DMS153 (cell line): ENCODE measurements around the gene WSB2.
A peak's percentile ranks its signal among the peaks of the same experiment; 100 is the strongest.
"Not testable (repeated sequence)": the region's sequence is repeated elsewhere in the genome, so short reads cannot be mapped to it uniquely, and the experiment has no call there.

ENCODE experiments used
- DNase-seq: peaks from one replicate; lab custom pipeline; 2025; lab: John Stamatoyannopoulos, UW

WSB2 gene

DNA sequence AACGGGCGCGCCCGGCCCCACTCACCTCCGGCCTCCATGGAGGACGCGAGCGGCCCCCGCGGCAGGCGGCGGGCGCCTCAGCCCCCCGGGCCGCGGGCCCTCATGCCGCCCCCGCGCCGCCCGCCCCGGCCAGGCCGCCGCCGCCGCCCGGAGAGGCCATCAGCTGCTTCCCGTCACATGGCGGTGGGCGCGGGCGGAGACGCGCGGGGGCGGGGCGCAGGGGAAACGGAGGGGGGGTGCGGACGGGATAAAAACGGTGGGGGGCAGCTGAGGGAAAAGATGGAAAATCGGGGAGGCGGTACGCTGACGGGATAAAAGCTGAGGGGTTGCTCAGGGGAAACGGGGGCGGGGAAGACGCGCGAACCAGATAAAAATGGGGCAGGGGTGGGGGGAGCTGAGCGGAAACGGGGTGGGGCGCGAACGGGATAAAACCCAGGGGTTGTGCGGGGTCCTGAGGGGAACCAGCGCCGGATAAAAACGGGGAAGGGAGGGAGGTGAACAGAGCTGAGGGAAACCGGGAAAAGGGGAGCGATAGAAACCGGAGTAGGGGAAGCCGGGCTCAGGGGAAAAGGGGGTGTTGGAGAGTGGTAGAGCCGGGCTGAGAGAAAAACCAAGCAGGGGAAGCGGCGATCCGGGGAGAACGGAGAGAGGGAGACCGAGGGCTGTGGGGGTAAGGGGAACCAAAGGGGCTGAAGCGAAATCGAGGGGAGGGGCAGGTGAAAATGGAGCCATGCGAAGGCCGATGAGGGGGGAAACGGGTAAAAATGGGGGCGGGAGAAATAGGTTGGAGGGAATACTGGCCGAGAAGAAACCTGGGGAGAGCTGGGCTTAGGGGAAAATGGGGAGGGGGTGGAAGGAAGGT is at the start of gene WSB2:
TSS of gene WSB2 (minus strand) at position 169 of the 862 bp plus-strand sequence. CDS start at position 38, 131 bp downstream.
- DNase-seq = peak; percentile 21

DNA sequence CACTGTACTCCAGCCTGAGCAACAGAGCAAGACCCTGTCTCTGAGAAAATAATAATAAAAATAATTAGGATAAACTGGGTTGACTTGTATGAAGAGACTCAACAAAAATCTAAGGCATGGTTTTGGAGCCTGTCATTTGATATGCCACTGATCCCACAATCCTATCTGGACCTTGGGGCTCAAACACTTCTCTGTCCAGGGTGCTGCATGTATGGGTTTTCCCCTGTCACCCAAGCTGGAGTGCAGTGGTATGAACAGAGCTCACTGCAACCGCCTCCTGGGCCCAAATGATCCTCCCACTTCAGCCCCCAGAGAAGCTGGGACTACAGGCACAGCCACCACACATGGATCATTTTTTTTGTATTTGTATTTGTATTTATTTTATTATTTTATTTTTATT is 48.1 kb upstream of the WSB2 start:
- DNase-seq = no peak

DNA sequence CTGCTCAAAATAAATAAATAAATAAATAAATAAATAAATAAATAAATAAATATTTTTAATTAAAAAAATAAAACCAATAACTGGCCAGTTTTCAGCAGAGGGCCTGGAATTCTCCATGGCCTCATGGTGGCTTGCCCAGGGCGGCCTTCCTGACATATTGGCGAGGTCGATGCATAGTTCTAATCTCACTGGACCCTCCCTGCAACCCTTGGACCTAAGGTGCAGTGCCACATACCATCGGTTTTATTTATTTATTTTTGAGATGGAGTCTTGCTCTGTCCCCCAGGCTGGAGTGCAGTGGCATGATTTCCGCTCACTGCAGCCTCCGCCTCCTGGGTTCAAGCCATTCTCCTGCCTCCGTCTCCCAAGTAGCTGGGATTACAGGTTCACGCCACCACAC is 46.7 kb upstream of the WSB2 start:
- no peak for DNase-seq

DNA sequence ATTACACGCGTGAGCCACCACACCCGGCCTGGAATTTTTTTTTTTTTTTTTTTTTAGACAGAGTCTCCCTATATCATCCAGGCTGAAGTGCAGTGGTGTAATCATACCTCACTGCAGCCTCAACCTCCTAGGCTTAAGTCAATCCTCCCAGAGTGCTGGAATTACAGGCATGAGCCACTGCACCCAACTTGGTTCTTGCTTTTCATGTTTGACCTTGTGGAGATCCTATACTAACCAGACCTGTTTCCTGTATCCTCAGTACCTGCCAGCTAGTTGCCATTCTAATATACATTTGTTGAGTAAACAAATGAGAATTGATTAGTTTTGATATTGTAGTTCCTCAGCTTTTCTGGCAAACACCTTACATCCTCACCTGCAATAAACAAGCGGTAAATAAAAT is 46.0 kb upstream of the WSB2 start:
- no peak for DNase-seq

DNA sequence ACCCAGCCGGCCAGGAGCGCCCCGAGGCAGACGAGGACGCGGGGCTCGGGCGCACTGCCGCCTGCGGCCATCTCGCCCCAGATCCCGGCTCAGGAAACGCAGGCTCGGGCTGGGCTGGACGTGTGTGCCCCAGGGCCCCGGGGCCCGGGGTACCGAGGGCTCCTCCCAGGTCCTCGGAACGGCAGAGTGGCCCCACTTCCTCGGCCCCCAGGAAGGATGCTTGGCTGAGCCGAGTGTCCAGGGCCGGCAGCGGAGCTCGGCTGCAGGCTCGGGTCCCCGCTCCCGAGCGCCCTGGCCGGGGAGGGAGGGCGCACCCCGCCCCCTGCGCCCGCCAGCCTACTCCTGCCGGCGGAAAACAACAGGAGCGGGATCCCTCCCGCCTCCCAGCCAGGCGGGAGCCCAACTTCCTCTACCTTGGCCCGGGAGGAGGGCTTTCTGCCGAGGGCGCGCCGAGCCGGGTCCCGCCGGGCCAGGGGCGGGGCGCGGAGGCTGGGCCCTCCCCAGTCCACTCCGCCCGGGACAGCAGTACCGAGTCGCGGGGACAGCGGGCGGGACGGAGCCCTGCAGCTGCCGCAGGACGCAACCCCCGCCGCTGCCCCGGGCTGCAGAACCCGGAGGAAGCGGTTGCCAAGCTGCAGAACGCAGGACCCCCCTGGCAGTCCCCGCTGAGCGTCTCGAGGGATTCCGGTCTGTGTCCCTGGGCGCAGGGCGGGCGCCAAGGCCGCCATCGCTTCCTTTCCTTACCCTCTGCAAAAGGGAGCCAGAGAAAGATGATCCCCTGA is 42.8 kb upstream of the WSB2 start, which contains the start of gene VSIG10:
TSS of gene VSIG10 (minus strand) at position 411 of the 782 bp plus-strand sequence. CDS start at position 71, 340 bp downstream.
- peak; percentile 57 for DNase-seq

DNA sequence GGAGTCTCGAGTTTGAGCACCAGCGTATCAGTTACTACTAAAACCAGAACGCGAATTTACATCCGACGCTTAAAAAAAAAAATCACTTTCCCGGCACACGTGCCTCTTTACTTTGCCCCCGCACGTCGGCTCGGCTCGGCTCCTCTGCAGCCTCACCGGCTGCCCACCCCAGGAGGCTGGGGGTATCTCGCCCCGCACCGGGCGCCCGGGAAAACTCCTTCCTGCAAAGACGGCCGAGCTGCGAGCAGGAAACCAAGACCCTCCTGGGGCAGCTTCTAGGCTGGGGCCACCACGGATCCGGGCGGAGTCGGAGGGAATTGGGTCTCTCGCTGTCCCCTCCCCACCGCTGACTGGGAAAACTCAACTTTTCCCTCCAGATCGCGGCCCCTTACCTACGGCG is 42.2 kb upstream of the WSB2 start:
- DNase-seq = no peak

DNA sequence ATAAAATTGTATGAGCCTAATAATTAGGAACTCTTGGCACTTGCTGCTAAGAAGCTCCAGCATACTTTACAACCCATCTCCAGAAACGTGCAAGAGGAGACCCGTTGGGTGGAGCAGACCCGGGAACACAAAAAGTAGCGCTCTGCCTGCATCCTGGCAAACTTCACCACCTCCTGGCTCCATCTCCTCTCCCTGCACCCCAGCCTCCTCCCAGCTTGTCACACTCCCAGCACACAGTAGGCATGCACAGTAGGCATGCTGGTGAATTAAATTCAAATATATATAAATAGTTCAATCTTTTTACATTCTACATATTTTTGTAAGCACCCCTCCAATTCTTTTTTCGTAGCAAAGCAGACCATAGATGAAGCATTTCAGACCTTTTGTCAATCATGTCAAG is 41.6 kb upstream of the WSB2 start:
- no peak for DNase-seq

DNA sequence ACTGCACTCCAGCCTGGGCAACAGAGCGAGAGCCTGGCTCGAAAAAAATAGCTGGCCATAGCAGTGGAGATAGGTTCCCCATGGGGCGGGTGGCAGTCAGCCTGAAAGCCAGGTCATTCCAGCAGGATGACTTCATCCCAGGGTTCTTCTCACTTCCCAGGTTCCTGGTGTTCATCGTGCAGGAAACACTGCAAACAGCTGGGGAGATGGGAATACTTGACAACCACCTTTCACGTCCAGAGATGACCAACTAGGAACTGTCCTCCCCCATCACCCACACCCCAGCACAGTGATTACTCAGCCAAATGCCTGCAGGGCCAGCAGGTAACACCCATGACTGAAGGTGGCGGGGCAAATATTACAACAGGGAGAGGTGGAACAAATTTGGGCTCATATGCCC is 41.1 kb upstream of the WSB2 start:
- peak; percentile 9 for DNase-seq

DNA sequence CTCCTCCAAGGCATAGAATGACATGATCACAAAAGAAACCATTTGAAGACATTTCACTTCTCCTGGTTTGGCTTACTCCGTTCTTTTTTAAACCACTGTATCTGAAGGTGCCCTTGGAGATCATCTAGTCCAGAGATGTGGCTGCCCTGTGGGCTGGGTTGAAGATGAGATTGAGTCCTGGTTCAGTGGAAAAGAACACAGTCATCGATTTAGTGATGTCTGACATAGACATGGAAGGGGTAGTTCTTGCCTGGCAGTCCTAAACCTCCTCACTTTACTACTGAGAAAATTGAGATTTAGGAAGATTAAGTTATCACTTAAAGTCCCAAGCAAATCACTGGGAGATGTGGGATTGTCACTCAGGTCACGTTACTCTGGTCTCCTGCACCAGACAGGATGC is 40.1 kb upstream of the WSB2 start:
- no peak for DNase-seq

DNA sequence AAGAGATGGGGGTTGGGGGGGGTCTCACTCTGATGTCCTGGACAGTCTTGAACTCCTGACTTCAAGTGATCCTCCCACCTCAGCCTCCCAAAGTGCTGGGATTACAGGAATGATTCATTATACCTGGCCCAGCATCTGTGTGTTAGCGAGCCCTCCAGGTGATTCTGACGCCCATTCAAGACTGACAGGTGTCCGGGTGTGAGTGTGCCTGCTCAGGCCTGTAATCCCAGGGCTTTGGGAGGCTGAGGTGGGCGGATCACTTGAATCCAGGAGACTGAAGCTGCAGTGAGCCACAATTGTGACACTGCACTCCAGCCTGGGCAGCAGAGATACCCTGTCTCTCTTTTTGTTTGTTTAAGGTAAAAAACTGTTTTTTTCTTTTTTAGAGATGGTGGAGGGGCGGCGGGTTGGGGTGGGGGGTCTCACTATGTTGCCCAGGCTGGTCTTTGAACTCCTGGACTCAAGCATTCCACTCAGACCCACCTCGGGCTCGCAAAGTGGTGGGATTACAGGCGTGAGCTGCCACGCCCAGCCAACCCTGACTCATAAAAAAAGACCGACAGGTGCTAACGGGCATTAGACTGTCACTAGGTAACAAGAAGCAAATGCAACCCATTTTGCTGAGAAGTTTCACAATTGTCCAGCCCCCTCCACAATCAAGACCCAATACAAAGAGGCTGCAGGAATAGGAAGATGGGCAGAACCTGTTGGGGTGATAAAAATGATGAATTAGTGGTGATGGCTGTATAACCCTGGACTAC is 38.1 kb upstream of the WSB2 start:
- peak; percentile 71 for DNase-seq

DNA sequence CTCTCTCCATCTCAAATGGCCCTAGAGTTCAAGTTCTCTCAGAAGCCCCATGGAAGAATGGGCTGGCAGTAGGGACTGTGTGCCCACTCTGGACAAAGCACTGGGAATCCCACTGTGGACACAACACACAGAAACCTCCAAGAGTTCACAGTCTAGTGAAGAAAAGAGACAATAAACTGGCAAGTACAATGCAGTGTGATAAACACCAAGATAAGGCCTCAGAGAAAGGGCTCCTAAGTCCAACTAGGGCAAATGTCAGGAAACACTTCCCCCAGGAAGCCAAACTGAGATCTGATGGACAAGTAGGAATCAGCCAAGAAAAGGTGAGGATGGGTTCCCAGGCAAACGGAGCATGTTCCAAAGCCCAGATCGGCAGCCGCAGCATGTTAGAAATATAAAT is 37.4 kb upstream of the WSB2 start:
- no peak for DNase-seq

DNA sequence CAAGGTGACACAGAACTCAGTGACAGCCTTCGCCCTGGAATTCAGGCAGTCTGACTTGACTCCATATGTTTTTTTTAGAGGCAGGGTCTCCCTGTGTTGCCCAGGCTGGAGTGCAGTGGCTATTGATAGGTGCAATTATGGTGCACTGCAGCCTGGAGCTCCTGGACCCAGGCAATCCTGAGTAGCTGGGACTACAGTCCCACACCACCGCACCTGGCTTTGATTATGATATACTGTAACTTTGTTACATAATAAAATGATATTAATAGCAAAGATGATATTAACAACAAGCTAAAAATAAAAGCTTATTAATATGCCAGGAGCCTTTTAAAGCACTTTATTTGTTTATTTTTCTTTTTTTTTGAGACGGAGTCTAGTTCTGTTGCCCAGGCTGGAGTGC is 33.1 kb upstream of the WSB2 start:
- DNase-seq = no peak

DNA sequence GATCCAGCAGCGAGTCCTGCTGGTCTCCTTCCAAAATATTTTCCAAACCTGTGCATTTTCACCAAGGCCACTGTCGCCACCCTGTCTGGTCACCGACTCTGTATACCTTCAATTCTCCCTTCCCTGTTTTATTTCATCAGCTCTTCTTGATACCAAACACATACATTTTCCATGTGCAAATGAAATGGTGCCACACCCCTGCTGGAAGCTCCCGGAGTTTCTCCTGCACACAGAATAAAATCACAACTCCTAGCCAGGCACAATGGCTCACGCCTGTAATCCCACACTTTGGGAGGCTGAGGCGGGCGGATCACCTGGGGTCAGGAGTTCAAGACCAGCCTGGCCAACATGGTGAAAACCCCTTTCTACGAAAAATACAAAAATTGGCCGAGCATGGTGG is 28.8 kb upstream of the WSB2 start:
- DNase-seq = no peak

DNA sequence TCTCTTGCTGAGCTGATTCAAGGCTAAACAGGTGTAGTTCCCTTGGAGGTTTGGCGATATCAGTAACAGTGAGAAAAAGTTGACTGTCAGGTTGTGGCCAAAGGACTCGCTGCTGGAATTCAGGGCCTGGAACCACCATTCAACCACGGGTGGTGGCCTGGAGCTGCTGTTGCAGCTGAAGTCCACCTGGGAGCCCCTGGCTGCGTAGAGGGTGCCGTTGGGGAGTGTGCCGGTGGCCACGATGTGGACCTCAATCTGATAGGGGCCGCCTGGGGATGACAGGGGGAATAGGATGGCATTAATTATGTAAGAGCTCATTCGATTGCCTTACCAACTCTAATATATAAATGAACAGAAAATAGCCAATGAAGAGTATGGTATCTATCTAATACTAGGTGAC is 21.2 kb upstream of the WSB2 start:
- no peak for DNase-seq

DNA sequence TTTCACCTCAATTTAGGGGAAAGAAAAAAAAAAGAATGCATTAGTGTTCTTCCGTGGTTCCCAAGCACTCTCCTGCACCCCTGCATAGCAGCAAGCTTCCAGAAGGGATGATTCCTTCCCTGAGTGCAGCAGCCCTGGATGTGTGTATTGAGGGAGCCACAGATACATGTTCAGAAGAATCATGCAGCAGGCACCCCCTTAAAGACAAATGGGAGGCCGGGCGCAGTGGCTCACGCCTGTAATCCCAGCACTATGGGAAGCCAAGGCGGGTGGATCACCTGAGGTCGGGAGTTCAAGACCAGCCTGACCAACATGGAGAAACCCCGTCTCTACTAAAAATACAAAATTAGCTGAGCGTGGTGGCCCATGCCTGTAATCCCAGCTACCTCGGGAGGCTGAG is 20.5 kb upstream of the WSB2 start:
- DNase-seq = not testable (repeated sequence)

DNA sequence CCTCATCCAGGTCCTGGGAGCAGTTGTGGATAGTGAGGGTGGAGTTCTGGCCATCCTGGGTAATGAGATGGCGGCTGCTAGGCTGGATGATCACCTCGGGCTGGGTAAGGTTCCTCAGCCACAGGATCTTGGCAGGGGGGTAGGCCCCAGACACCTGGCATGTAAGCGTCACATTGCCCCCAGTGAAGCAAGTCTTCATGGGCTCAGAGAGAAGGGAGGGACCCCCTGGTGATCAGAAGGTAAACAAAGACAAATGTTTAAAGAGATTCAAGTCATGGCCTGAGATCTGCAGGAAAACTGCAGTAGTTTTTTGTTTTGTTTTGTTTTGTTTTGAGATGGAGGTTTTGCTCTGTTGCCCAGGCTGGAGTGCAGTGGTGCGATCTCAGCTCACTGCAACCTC is 12.8 kb upstream of the WSB2 start:
- no peak for DNase-seq

DNA sequence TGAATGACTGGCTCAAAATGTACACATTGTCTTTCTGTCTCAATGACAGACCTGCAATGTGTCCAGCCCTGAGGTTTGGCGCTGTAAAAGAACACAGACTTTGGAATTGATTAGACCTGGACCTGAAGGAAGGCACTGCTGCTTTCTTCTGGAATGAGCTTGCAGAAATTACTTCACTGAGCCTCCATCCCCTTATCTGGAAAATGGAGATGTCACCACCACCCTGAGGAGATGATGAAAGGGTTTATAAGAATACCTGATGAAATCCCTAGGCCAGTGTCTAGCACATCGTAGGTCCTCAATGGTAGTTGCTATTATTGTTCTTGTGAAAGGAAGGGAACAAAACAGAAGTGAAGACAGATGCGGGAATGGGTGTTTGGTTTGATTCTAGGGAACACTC is 9.7 kb upstream of the WSB2 start:
- DNase-seq = no peak

DNA sequence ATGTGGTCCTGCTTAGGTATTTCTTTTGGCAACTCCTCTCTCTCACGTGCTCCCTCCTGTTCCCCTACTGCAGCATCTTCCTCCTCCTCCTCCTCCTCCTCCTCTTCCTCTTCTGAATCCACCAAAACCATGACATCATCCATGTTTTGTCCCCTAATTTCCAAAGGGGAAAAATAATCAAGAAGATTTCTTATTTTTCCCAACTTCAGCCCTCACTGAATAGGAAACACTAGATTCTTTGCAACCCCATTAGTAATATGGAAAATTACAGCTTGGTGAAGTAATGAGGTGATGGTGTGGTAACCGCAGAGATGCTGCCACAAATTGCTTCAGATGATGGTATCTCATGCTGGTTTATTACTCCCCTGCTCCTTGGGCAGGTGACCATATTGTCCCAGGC is 7.5 kb upstream of the WSB2 start:
- DNase-seq = no peak

DNA sequence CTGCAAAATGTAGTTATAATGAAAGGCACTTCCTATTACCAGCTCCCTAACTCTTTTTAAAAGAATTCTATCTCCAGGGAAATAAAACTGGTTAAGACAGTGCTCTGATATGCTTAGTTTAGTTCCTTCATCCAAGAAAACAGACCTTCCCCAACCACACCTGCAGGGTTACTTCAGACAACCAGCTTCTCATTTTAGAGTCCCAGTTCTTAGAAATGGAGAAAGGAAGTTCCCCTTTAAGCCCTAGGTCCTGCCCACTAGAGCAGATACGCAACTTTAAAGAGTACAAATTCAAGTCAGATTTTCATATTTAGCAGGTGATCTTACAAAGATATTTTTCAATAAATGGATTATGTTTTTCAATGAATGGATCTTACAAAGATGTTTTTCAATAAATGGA is 4.4 kb upstream of the WSB2 start:
- DNase-seq = no peak

DNA sequence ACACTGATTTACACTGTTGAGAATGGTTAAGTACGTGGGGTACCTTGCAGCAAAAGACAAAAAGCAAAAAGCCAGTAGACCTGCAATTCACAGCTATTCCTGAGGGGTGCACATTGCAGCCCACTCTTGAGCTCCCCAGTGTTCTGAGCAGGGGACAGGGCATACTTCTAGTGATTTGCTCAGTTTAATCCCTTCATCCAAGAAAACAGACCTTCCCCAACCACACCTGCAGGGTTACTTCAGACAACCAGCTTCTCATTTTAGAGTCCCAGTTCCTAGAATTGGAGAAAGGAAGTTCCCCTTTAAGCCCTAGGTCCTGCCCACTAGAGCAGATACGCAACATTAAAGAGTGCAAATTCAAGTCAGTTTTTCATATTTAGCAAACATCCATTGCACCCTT is 3.6 kb upstream of the WSB2 start:
- no peak for DNase-seq

DNA sequence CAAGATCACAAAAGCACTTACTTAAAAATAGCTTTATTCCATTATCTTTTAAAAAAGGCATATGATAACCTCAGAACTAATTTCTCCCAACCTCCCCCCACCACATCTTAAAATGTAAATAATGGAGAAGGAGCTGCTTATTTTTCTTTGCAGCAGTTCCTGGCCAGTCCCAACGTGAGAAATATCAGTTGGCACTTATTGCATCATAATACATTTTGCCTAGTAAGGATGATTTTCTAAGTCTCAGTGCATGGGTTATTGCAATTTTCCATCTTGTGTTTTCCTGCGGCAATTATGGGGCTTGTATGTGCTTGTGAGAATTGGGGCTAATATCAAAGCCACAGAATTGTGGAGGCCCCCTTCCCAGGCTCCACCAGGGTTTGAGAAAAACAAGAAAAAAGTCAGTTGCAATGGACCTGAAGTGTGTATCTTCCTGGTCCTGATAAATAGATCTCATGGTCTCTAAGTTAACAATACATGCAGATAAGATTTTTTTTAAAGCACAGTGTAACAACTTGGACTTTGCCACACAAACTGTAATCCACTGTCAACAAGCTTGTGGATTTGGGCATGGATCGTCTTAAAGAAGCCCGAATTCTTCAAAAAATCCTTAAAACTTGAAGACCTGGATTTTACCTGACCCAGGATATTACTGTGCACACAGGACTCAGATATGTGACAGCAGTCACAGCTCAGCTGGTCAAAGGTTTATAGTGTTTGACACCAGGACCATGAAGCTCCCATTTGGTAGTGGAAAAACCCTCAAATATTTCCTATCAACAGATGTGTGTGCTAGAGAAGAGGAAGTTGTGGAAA is 2.8 kb upstream of the WSB2 start:
- DNase-seq = peak; percentile 21
